CD4-positive, alpha-beta T cell treated with Interleukin-21 for 1 hour (primary cell): Measurements from ENCODE around the gene CCDC146.
"Not testable (repeated sequence)": the region's sequence is repeated elsewhere in the genome, so short reads cannot be mapped to it uniquely, and the experiment has no call there.

Experiments used
- DNase-seq: peaks from one replicate; pipeline ENCODE4 v3.0.0-alpha.2; 2020

Gene CCDC146

DNA sequence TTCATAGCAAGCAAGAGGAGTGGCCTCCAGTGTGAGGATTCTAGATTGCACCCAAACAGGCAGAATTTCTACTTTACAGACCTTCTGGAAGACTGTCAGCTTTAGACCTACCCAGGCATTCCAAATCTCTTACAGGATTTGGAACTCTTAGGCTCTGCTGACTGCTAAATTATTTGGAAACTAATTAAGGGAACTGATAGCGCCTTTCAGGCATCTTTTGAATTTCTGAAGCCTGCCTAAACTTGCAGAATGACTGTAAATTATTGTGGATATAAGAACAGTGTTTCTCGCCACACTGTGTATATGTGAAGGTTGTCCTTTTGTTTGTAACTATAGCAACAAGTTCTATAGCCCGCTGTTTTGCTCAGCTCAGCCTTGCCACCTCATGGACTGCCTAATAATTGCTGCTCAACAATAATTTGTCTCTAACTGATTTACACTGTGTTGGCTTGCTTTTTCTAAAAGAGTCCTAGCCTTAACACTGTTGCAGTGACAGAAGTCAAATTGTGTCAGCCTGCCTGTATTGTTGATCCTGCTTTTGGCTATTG, 32.6 kb downstream of the CCDC146 start:
- peak; percentile 6 for DNase-seq

- not testable (repeated sequence) for DNase-seq
Measured at GRCh38 chr7:77155601-77156377, 33.4 kb downstream of the CCDC146 start.

DNA sequence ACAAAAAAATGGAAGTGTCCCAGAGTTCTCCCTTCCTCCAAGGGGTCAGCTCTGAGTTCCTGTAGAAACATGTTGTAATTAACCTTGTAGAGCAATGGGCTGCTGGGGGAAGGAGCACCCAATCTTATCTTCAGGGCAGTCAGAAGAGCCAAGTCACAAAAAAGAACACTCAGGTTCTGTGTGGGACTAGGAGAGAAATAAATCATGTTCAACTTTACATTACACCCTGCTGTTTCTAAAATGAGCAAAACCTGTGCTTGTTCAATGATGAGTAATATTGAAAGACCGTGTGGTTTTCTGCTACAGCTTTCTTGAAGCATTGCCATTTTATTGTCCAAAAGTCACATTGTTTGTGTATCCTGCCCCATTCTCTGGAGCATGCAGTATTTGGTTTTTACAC, 34.6 kb downstream of the CCDC146 start:
- not testable (repeated sequence) for DNase-seq

GRCh38 chr7:77157446-77157845, 35.0 kb downstream of the CCDC146 start:
- peak; percentile 21 for DNase-seq

DNA sequence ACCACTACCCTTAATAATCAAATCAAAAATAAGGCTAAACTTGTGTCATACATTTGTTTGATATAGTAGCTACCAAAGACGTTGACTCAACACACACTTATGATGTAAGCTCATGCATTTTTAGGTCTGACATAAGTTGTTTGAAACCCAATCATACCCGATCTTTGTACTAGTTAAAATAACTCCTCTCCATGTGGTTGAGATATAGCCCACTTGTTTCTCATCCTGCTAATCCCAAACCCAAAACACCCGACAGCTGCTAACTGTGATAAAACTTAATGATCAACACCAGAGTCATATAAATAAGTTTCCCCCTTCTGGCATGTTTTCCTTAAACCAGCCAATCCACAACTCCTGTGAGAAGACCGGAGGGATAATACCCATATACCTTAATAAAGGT, 48.7 kb downstream of the CCDC146 start:
- DNase-seq: not testable (repeated sequence)

GRCh38 chr7:77172437-77173172, 50.2 kb downstream of the CCDC146 start:
- not testable (repeated sequence) for DNase-seq

DNA sequence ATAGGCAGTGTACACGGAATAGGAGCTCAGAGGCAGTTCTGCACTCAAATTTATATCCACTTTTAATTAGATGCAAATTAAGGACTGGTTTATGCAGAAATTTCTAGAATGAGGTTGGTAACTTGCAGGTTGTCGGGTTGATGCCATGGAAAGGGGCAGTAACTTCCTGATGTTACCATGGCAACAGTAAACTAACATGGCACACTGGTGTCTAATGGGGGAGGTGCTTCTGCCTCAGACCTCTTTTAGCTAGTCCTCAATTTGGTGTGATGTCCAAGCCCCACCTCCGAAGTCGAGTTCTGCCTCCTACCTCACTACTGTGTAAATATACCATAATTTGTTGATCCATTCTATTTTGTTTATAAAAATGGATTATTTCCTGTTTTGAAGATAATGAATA, 52.0 kb downstream of the CCDC146 start:
- not testable (repeated sequence) for DNase-seq

DNA sequence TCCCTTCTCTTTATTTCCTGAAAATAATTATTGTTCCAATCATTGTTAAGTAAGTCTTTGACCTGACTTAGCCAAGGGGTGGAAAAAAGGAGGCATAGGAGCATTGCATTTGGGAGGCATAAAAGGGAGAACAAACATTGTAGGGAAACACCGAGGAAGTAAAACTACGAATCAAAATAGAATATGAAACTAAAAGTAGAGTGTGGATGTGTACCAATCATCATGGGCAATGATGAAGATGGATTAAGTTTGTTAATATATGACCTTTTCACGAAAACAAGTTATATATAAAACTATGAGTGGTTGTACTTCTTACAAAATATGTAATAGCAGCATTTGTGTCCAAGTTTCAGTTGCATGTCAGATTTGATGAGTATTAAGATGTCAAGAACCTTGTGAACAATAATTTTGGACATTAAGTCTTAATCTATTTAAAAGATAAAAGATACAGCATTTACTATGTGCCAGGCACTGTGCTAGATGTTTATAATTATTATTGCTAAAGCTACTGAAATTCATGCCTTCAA, 52.9 kb downstream of the CCDC146 start:
- DNase-seq: not testable (repeated sequence)

- DNase-seq: not testable (repeated sequence)
Measured at GRCh38 chr7:77177321-77177904, 55.0 kb downstream of the CCDC146 start.

- not testable (repeated sequence) for DNase-seq
Measured at GRCh38 chr7:77178024-77178423, 55.6 kb downstream of the CCDC146 start.

DNA sequence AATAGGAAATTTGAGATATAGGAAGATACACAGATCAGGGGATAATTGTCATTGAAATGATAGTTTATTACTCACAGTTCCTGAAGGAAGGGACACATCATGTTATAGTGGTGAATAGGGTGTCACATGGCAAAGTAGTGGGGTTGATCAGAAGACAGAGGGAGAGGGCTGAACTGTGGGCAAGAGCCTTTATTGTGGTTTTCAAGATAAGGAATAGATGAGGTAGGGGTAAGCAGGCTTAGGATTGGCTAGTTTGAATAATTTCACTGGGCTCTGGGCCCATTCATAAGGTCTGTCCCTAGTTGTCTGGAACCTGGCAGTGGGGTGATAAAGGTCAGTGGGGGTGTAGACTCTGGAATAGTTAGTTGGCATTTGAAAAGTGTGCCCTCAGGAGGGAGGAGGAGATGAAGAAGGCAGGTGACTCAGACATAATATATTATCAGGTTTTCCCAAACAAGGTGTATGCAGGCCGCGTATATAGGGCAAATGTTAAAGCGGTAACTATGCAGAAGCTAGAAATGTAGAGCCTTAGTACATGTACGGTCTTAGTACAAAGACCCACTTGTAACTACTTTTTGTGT, 58.7 kb downstream of the CCDC146 start:
- no peak for DNase-seq

- DNase-seq: no peak
Measured at GRCh38 chr7:77181734-77182133, 59.3 kb downstream of the CCDC146 start.

DNA sequence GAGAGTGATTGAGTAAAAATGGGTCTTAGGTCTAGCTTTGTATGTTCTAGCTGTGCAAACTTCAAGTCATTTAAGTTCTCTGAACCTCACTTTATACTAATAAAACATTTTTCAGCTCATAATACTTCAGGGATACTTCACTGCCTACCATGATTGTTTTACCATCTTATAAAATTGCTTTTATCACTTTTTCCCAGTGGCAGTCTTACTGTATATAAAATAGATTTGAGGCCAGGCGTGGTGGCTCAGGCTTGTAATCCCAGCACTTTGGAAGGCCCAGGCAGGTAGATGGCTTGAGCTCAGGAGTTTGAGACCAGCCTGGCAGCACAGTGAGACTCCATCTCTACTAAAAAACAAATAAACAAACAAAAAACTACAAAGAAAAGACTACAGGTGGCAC, 59.8 kb downstream of the CCDC146 start:
- DNase-seq: no peak

DNA sequence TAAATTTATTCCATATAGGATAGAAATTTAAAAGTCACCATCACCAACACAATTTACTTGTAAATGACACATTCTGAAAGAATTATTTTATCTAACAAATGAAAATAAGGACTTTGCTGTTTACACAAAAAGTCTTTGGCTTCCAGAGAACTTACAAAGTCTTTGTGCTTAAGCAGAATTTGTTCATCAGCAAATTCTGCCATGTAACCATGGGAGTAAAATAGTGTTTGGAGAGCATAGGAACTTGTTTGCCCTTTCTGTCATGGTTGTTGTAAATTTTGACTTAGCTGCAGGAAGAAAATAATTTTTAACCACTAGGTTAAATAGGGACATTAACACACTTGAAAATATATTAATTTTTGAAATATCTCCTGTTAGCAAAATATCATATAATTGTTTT, 62.0 kb downstream of the CCDC146 start:
- DNase-seq: no peak

DNA sequence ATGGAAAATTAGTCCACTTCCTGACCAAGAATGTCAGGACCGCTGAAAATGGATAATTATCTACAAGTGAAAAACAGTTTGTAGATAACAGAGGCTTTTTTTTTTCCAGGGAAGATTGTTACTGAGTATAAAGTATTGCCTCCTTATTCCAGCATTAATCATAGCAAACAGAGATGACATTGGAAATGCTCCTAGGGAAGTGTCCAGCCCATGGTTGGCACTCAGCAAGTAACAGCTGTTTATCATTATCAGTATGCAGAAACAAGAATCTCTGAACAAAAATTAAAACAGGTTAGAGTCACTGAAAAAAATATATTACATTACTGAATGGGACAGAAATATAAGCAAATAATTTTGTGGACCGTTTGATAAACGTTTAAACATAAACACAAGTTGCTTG, 62.6 kb downstream of the CCDC146 start:
- no peak for DNase-seq

DNA sequence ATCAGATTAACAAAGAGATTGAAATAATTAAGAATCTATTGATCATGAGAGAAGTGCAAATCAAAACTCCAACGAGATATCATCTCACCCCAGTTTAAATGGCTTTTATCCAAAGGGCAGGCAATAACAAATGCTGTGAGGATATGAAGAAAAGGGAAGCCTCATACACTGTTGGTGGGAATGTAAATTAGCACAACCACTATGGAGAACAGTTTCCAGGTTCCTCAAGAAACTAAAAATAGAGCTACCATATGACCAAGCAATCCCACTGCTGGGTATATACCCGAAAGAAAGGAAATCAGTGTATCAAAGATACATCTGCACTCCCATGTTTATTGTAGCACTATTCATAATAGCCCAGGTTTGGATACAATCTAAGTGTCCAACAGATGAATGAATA, 63.5 kb downstream of the CCDC146 start:
- no peak for DNase-seq

GRCh38 chr7:77188731-77189437, 66.5 kb downstream of the CCDC146 start:
- no peak for DNase-seq

DNA sequence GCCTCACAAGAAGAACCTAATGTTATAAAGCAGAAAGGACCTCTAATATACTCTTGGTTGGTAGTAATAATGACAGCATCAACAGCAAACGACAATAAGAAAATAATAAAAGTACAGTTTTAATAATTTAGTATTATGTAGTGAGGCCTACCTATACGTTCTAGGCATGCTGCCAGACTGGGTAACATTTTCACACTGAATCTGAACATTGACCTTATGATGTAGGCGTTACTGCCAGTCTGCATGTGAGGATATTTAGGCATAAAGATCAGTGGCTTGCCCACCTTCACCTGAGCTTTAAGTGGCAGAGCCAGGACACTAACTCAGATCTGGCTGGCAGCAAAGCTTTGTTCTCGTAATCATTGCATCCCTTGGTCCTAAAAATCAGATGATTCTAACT, 74.7 kb downstream of the CCDC146 start:
- DNase-seq: no peak

DNA sequence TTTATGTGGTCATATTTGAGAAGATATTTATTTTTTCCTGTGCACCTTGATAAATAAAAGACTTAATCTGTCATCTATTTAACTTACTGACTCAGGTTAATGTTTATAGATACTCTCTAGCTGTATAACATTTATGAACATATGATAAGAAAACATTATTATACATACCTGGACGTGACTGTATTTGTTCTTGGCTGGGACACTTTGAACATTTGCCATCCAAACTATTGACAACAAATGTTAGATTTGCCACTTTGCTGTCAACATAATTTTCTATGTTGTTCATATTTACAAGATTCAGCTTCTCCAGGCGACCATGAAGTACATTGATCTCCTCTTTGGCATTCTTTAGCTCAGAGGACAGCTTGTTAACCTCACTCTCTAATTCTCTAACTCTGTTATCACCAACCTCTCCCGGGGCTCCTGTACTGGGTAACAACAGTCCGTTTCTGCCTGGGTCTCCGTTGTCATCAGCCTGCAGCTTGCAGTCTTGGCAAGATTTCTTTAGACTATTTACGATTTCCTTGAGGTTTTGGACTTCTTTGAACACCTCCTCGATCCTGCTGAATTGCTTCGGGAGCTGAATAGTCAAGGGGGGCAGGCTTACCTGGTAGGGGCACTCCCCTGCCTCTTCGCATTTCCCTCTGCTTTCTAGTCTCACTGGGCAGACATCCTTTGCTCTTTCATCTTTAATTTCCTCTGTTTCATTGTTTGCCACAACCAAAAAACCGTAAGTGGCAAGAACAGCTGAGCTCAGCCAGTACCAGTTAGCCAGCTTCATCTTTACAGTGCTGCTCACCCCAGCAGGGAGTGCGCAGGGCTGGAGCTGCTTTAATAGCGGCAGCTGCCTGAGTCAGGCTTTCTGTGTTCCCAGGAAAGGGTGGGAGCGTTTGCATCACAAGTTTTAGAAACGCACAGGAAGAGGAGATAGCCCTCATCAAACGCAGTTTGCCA, 76.9 kb downstream of the CCDC146 start, which contains the start of gene FGL2:
FGL2 (minus strand) TSS at position 807 of the 954 bp plus-strand sequence; CDS start at position 781, 26 bp downstream.
- peak; percentile 49 for DNase-seq

GRCh38 chr7:77200542-77200941, 78.1 kb downstream of the CCDC146 start:
- DNase-seq: no peak

GRCh38 chr7:77202481-77202976, 80.1 kb downstream of the CCDC146 start:
- DNase-seq: no peak
